SK-N-SH (cell line): ENCODE results near the gene TMEM176B. TPM values are rescaled to one million over a fixed set of nuclear protein-coding genes. Genes with fewer than 3 reads are reported as not detected.

Source experiments
- CTCF ChIA-PET: fragments of 300-600, 350-600 bp; formaldehyde crosslinking; extraction: SDS; loops from one replicate; lab custom pipeline; 2021; lab: Yijun Ruan, JAX
- POLR2A ChIA-PET: fragments of 350-600 bp; sonication (Branson Sonifier 250); formaldehyde crosslinking; extraction: SDS; loops from one replicate; lab custom pipeline; 2020; ENCODE audit warnings: antibody characterized with exemption, inconsistent platforms; lab: Yijun Ruan, JAX
- DNase-seq: peaks from one replicate; pipeline ENCODE4 v3.0.0; 2012
- H2AFZ ChIP-seq: fragments of 200-600 bp; sonication (generic); 2 replicates; pipeline ENCODE4 v1.8.1; 2016; ENCODE audit warnings: antibody characterized with exemption, mild to moderate bottlenecking, low read depth
- H3F3A ChIP-seq: fragments of 200-600 bp; sonication (generic); replicated peaks from 2 replicates; pipeline ENCODE3; 2016; ENCODE audit warnings: antibody characterized with exemption, mild to moderate bottlenecking; ENCODE audit not compliant: insufficient read depth
- H3K27ac ChIP-seq, 2 experiments: fragments of 200-500 bp in 1 of 2; fragments of 200-600 bp in 1 of 2; sonication (Bioruptor generic) in 1 of 2; sonication (generic), shearing (Covaris generic) in 1 of 2; 2 replicates each; pipeline versions ENCODE4 v1.5.1 to v1.6.1; 2014 to 2016; ENCODE audit warnings: low read depth in 2 of 2, inconsistent platforms in 1 of 2, low read length in 1 of 2, mild to moderate bottlenecking in 1 of 2, mixed read lengths in 1 of 2
- H3K27me3 ChIP-seq: fragments of 200-600 bp; sonication (generic), shearing (Covaris generic); 2 replicates; pipeline ENCODE4 v1.6.1; 2016; ENCODE audit warnings: mixed run types; ENCODE audit not compliant: insufficient read depth
- H3K36me3 ChIP-seq, 2 experiments: fragments of 200-500 bp in 1 of 2; fragments of 200-600 bp in 1 of 2; sonication (Bioruptor generic) in 1 of 2; sonication (generic) in 1 of 2; replicated peaks in 1 of 2; 2 replicates each; pipeline versions ENCODE3 to v1.5.1; 2014 to 2016; ENCODE audit warnings: low read length in 1 of 2, mild to moderate bottlenecking in 1 of 2; ENCODE audit not compliant: insufficient read depth in 2 of 2, control insufficient read depth in 1 of 2
- H3K4me1 ChIP-seq, 2 experiments: fragments of 200-500 bp in 1 of 2; fragments of 200-600 bp in 1 of 2; sonication (Bioruptor generic) in 1 of 2; sonication (generic), shearing (Covaris generic) in 1 of 2; 2 replicates each; pipeline versions ENCODE4 v1.5.1 to v1.6.1; 2014 to 2016; ENCODE audit warnings: low read depth in 1 of 2, low read length in 1 of 2, mixed run types in 1 of 2; ENCODE audit not compliant: insufficient read depth in 2 of 2, control insufficient read depth in 1 of 2
- H3K4me2 ChIP-seq: fragments of 200-600 bp; sonication (generic), shearing (Covaris generic); 2 replicates; pipeline ENCODE4 v1.6.1; 2017; ENCODE audit warnings: mixed run types
- H3K4me3 ChIP-seq, 2 experiments: fragments of 200-500 bp in 1 of 2; fragments of 200-600 bp in 1 of 2; sonication (Bioruptor generic) in 1 of 2; sonication (generic), shearing (Covaris generic) in 1 of 2; 2 replicates each; pipeline versions ENCODE4 v1.5.1 to v1.8.1; 2014 to 2016; ENCODE audit warnings: low read depth in 2 of 2, inconsistent platforms in 1 of 2, low read length in 1 of 2, mild to moderate bottlenecking in 1 of 2, mixed read lengths in 1 of 2, moderate library complexity in 1 of 2
- H3K79me2 ChIP-seq: fragments of 200-600 bp; sonication (generic); 2 replicates; pipeline ENCODE4 v1.8.1; 2017; ENCODE audit warnings: mild to moderate bottlenecking; ENCODE audit not compliant: insufficient read depth
- H3K9ac ChIP-seq: fragments of 200-600 bp; sonication (generic); 2 replicates; pipeline ENCODE4 v1.6.1; 2017; ENCODE audit warnings: mixed run types
- H3K9me2 ChIP-seq: fragments of 200-600 bp; sonication (generic); 2 replicates; pipeline ENCODE4 v1.6.1; 2017; ENCODE audit warnings: mixed run types
- H3K9me3 ChIP-seq: fragments of 200-600 bp; sonication (generic); 2 replicates; pipeline ENCODE4 v1.6.1; 2017; ENCODE audit warnings: mixed run types, mild to moderate bottlenecking, moderate library complexity
- H4K20me1 ChIP-seq: fragments of 200-600 bp; sonication (generic); 2 replicates; pipeline ENCODE4 v1.6.1; 2017; ENCODE audit warnings: mild to moderate bottlenecking, mixed run types; ENCODE audit not compliant: insufficient read depth
- EP300 ChIP-seq, 2 experiments: IDR thresholded peaks; 2 replicates each; pipeline versions ENCODE4 v1.4.0 to v1.6.1; 2012; ENCODE audit warnings: borderline replicate concordance in 1 of 2, low read depth in 1 of 2, low read length in 1 of 2
- GABPA ChIP-seq: IDR thresholded peaks from 2 replicates; pipeline ENCODE4 v1.4.0; 2012; ENCODE audit warnings: low read depth, mild to moderate bottlenecking
- GATA2 ChIP-seq: sonication (generic); formaldehyde crosslinking; IDR thresholded peaks from 2 replicates; pipeline ENCODE4 v1.5.0; 2020; ENCODE audit warnings: mild to moderate bottlenecking, missing genetic modification reagents
- IRF3 ChIP-seq: fragments of 150-350 bp; IDR thresholded peaks from 2 replicates; pipeline ENCODE4 v1.6.1; 2016; ENCODE audit warnings: mild to moderate bottlenecking, low read depth, low read length
- MAX ChIP-seq: IDR thresholded peaks from 2 replicates; pipeline ENCODE4 v1.4.0; 2012; ENCODE audit warnings: low read depth
- NRF1 ChIP-seq: IDR thresholded peaks from 2 replicates; pipeline ENCODE4 v1.6.1; 2012; ENCODE audit warnings: low read depth, mild to moderate bottlenecking, low read length
- PBX3 ChIP-seq: IDR thresholded peaks from 2 replicates; pipeline ENCODE4; 2012
- RFX5 ChIP-seq: IDR thresholded peaks from 2 replicates; pipeline ENCODE4 v1.6.1; 2012; ENCODE audit warnings: mild to moderate bottlenecking, improper control_type of control experiment, low read length
- SMC3 ChIP-seq: IDR thresholded peaks from 2 replicates; pipeline ENCODE4 v1.6.1; 2012; ENCODE audit warnings: low read depth, low read length, improper control_type of control experiment
- TAF1 ChIP-seq: IDR thresholded peaks from 2 replicates; pipeline ENCODE4 v1.6.1; 2012; ENCODE audit warnings: low read depth, mild to moderate bottlenecking, low read length, moderate library complexity, borderline replicate concordance
- USF1 ChIP-seq: IDR thresholded peaks from 2 replicates; pipeline ENCODE4 v1.4.0; 2012; ENCODE audit warnings: low read depth, borderline replicate concordance
- ZBTB33 ChIP-seq: IDR thresholded peaks from 2 replicates; pipeline ENCODE4 v1.4.0; 2012; ENCODE audit warnings: low read depth, borderline replicate concordance
- WGBS: methylation state at CpG from one replicate; pipeline ENCODE4 v1.1.6; 2017; ENCODE audit warnings: low lambda C conversion rate; 5-methylcytosine and 5-hydroxymethylcytosine counted together
- polyA plus RNA-seq, 3 experiments: library from polyadenylated mRNA; depleted of rRNA; stranded (reverse); fragments of >200 nt; gene quantifications; 2 replicates each; pipeline ENCODE4 v1.2.3, GENCODE V29; 2012

TMEM176B gene
- polyA plus RNA-seq, 1 of the 3 experiments (the other 2 are of a cell fraction), result not detected

GRCh38 chr7:150780292-150780691 lies 19.9 kb downstream of the TMEM176B start:
- Histone ChIP-seq H3K27me3 (no peaks in the 10 kb centered on the region; the same call in 1 of the 2 replicates), H3K4me2 (no peak overlapping the region), H4K20me1 (no peaks in the 10 kb centered on the region), H3K4me1 (peaks cover 0 to 14% of the 10 kb centered on the region in 2 experiments; a peak in 3 of 4 replicates), H3K4me3 (no peak overlapping the region), H3K27ac (peak overlapping the region in 1 of 2 experiments; percentile 23; a peak in 2 of 4 replicates), H3K9ac (no peak overlapping the region), H3K9me3 (no peaks in the 10 kb centered on the region), H3K9me2 (no peaks in the 10 kb centered on the region), H3K79me2 (no peaks in the 10 kb centered on the region), H3K36me3 (no peaks in the 10 kb centered on the region), H3F3A (no peaks in the 10 kb centered on the region), H2AFZ (no peak overlapping the region)
- 56% methylated on average over 3 of the region's 3 CpGs for WGBS
- no peak for TF ChIP-seq ZBTB33
- no peak for TF ChIP-seq RFX5
- TF ChIP-seq MAX, result no peak
- no peak for TF ChIP-seq GABPA
- TF ChIP-seq PBX3, result no peak
- no peak for TF ChIP-seq SMC3
- no peak for TF ChIP-seq USF1
- TF ChIP-seq GATA2, result no peak
- no peak for TF ChIP-seq NRF1
- no peak for TF ChIP-seq TAF1
- TF ChIP-seq EP300 (IDR thresholded peaks at IDR 0.05; ENCODE audit: borderline replicate concordance in 1 of 2, low read depth in 1 of 2, low read length in 1 of 2), result no peak
- no peak for TF ChIP-seq IRF3
- no peak for DNase-seq
- ChIA-PET CTCF (interaction anchor here (0.5 to 12.3 kb wide), 16 partner anchors 46 to 248 kb away, joined by 3 to 136 read pairs (median 13); partner anchors contain the start of gene ABCB8), POLR2A (interaction anchor here (1.0 kb wide), 1 partner anchor 9 kb away, joined by 3 read pairs; no protein-coding TSS in a partner anchor)
